Large intestine (tissue), 3 donors: ENCODE data around the gene NOSTRIN. TPM values are rescaled to one million over a fixed set of nuclear protein-coding genes. Genes with fewer than 3 reads are reported as not detected.

ENCODE experiments used
- DNase-seq, 2 donors: peaks; one replicate each; pipeline versions ENCODE4 v3.0.0 to v3.0.0-alpha.2; 2013
- H3K27ac ChIP-seq: one replicate; pipeline ENCODE4 v1.5.1; 2013; ENCODE audit warnings: low read length
- H3K27me3 ChIP-seq: 2 replicates; pipeline ENCODE4 v1.6.1; 2013; ENCODE audit warnings: low read length; ENCODE audit not compliant: control insufficient read depth, insufficient read depth
- H3K36me3 ChIP-seq: 2 replicates; pipeline ENCODE4 v1.6.1; 2013; ENCODE audit warnings: low read length; ENCODE audit not compliant: control insufficient read depth, insufficient read depth
- H3K4me1 ChIP-seq: one replicate; pipeline ENCODE4 v1.6.1; 2013; ENCODE audit warnings: low read length; ENCODE audit not compliant: control insufficient read depth, insufficient read depth
- H3K4me3 ChIP-seq: one replicate; pipeline ENCODE4 v1.5.1; 2013; ENCODE audit warnings: low read length
- H3K9me3 ChIP-seq: one replicate; pipeline ENCODE4 v1.6.1; 2013; ENCODE audit warnings: mild to moderate bottlenecking, low read depth, low read length, moderate library complexity; ENCODE audit not compliant: control insufficient read depth
- WGBS: methylation state at CpG from one replicate; pipeline ENCODE4 v1.1.5; 2013; ENCODE audit warnings: low lambda C conversion rate; ENCODE audit not compliant: insufficient coverage; 5-methylcytosine and 5-hydroxymethylcytosine counted together
- polyA plus RNA-seq: library from polyadenylated mRNA; unstranded; fragments of 120-200 nt; gene quantifications from one replicate; pipeline ENCODE4 v1.2.1, GENCODE V29; 2013

Gene NOSTRIN
- polyA plus RNA-seq, 1 donor = 52.7 TPM

DNA sequence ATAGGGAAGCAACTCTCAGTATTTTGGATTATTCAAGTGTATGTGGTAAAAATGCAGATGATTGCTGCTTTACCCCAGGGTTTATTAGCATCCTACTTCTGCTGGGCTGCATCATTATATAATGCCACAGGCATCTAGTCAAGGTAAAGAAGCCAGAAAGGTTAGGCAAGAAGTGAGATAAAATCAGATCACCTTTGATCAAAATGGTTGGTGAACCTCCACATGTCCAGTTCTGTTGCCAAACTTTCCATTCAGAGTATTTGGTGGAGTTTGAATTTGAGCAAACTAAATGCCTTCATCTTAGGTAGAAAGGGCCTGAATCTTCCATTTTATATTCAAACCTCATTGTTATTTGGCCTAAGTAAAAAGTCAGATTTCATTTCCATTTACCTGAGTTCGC lies 29.7 kb upstream of the NOSTRIN start:
- H3K36me3 ChIP-seq = peaks cover 16% of the 10 kb centered on the region
- H3K9me3 ChIP-seq = no peaks in the 10 kb centered on the region
- WGBS = 100% methylated on average over 1 of the region's 1 CpG
- H3K4me1 ChIP-seq = no peaks in the 10 kb centered on the region
- DNase-seq = no peak
- H3K4me3 ChIP-seq = no peak overlapping the region
- no peaks in the 10 kb centered on the region for H3K27me3 ChIP-seq
- no peak overlapping the region for H3K27ac ChIP-seq

DNA sequence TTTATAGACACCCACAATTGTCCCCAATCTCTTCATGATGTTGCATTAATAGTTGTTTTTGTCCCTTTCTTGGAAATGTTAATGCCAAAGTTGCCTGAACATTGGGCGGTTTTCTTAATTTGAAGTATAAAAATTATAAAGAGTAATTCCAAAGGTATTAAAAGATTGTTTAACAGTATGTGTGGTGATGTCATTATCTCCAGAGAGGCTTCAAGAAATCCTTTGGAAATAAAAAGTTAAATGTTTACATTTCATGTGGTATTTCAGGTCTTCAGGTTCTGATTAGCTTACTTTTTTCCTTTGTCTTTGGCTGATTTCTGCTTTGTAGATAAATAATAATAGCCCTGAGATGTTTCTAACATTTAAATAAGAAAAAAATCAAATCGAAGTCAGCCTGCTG lies 29.3 kb upstream of the NOSTRIN start:
- Histone ChIP-seq H3K4me3 (no peak overlapping the region), H3K9me3 (no peaks in the 10 kb centered on the region), H3K27me3 (no peaks in the 10 kb centered on the region), H3K36me3 (peaks cover 15% of the 10 kb centered on the region), H3K4me1 (no peaks in the 10 kb centered on the region), H3K27ac (no peak overlapping the region)
- no peak for DNase-seq
- 100% methylated on average over 1 of the region's 2 CpGs for WGBS

DNA sequence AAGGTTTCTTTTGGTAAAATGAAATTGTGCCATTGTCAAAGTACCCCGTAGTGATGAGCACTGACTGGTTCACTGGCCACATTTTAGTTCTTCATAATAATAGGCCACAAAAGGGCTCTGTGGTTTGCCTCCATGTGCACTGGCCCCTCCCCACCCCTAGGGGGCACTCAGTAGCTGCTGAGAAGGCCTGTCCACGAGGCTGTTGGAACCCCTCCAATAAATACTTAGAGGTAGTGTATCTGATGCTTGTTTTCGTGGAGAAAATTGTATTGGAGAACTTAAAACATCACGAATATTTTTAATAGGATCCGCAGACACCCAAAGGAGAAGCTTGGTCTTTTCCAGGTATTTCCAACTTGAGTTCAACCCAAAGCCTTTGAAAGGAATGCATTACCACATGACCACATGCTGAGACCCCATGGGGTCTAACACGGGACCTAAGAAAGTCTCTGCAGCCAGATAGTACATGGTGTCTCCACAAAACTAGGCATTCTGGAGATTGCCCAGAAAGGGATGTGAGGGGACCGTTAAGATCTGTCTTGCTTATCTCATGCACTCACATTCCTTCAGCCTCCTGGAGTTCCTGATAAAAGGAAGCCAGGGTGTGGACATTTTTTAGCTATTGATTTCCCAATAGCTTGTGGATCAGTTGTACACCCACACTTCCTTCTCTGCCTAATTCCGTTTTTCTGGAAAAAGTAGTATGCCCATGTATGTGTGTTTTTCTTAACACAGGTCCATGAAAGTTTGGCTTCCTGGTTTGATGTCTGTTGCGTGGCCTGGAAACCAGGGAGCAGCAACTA lies 28.5 kb upstream of the NOSTRIN start:
- no peak overlapping the region for H3K27ac ChIP-seq
- WGBS = 93% methylated on average over 2 of the region's 9 CpGs
- H3K9me3 ChIP-seq = no peaks in the 10 kb centered on the region
- H3K4me3 ChIP-seq = no peak overlapping the region
- peaks cover 12% of the 10 kb centered on the region for H3K36me3 ChIP-seq
- H3K27me3 ChIP-seq = no peaks in the 10 kb centered on the region
- H3K4me1 ChIP-seq = no peaks in the 10 kb centered on the region
- DNase-seq = peak in 1 of 2 donors; percentile 35

- no peaks in the 10 kb centered on the region for H3K4me1 ChIP-seq
- peaks cover 4% of the 10 kb centered on the region for H3K36me3 ChIP-seq
- no peak for DNase-seq
- H3K27me3 ChIP-seq = no peaks in the 10 kb centered on the region
- H3K27ac ChIP-seq = no peak overlapping the region
- no peak overlapping the region for H3K4me3 ChIP-seq
- WGBS = no CpG with 5 or more reads among the region's 1 CpG
- no peaks in the 10 kb centered on the region for H3K9me3 ChIP-seq
Measured at GRCh38 chr2:168775837-168776236, 26.6 kb upstream of the NOSTRIN start.

DNA sequence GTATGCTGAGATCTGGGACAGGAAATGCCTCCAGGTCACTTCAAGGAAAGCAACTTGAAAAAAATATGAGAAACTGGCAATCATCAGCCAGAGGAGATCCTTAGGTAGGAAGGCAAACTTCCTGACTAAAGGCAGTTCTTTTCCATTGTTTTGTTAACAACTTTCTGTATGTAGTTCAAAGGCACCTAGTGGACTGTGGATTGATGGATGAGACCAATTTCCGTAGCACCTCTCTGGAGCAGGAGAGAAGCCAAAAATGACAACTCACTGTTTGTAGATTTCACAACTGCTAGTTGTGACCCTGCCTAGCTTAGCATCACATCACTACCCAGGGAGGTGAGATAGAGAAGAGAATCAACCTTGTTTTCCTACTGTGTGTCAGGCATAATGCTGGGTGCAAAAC lies 21.8 kb upstream of the NOSTRIN start:
- no peak overlapping the region for H3K27ac ChIP-seq
- DNase-seq = no peak
- H3K36me3 ChIP-seq = no peaks in the 10 kb centered on the region
- H3K4me3 ChIP-seq = no peak overlapping the region
- no peaks in the 10 kb centered on the region for H3K9me3 ChIP-seq
- H3K4me1 ChIP-seq = no peaks in the 10 kb centered on the region
- WGBS = no CpG with 5 or more reads among the region's 1 CpG
- H3K27me3 ChIP-seq = no peaks in the 10 kb centered on the region

DNA sequence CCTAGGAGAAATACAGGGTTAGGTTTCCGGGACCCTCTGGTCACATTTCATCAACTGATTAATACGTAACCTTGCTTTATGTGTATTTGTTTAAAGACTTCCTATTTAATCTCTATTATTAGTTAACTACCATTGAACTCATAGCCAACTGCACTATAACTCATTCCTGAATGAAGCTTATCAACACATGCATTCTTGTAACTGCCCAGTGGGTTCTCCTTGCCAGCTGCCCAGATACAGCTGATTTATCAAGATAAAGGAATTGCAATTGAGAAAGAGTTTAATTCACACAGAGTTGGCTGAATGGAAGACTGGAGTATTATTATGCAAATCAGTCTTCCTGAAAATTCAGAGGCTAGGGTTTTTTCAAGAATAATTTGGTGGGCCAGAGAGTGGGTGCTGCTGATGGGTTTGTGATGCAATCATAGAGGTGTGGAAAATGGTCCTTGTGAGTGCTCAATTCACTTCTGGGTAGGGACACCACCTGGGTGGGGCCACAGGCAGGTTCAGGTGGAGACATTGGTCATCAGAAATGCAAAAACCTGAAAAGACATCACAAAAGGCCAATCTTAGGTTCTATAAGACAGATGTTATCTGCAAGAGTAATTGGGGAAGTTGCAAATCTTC lies 21.1 kb upstream of the NOSTRIN start:
- no peak overlapping the region for H3K4me3 ChIP-seq
- H3K27me3 ChIP-seq = no peaks in the 10 kb centered on the region
- no peak for DNase-seq
- H3K4me1 ChIP-seq = no peaks in the 10 kb centered on the region
- no peak overlapping the region for H3K27ac ChIP-seq
- WGBS = 100% methylated on average over 1 of the region's 2 CpGs
- H3K36me3 ChIP-seq = no peaks in the 10 kb centered on the region
- no peaks in the 10 kb centered on the region for H3K9me3 ChIP-seq

- Histone ChIP-seq H3K4me3 (no peak overlapping the region), H3K9me3 (no peaks in the 10 kb centered on the region), H3K27me3 (no peaks in the 10 kb centered on the region), H3K4me1 (no peaks in the 10 kb centered on the region), H3K27ac (no peak overlapping the region), H3K36me3 (no peaks in the 10 kb centered on the region)
- WGBS = 93% methylated on average over 3 of the region's 4 CpGs
- DNase-seq = no peak
Measured at GRCh38 chr2:168782271-168782670, 20.2 kb upstream of the NOSTRIN start.

DNA sequence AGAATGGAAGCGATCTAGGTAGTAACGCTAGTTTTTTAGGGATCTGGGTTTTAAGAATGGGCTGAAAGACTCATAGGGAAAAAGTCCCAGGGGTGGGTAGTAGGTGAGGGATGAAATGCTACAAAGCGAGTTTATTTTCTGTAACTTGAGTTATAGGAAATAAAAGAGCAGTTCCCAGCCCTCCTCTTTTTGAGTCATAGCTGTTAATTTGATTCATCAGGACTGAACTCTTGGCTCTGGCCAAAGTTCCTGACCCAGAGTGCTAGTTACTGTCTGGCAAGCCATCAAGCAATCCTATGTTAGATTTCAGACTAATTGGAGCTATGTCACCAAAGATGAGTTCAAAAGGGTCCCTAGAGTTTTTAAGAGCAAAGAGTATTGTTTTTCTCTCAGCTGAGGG lies 17.4 kb upstream of the NOSTRIN start:
- no peaks in the 10 kb centered on the region for H3K36me3 ChIP-seq
- 100% methylated on average over 1 of the region's 3 CpGs for WGBS
- H3K4me3 ChIP-seq = no peak overlapping the region
- peak in 1 of 2 donors; percentile 45 for DNase-seq
- no peaks in the 10 kb centered on the region for H3K9me3 ChIP-seq
- no peaks in the 10 kb centered on the region for H3K27me3 ChIP-seq
- no peak overlapping the region for H3K27ac ChIP-seq
- no peaks in the 10 kb centered on the region for H3K4me1 ChIP-seq

GRCh38 chr2:168787098-168787781 lies 15.2 kb upstream of the NOSTRIN start:
- Histone ChIP-seq H3K27ac (no peak overlapping the region), H3K9me3 (no peaks in the 10 kb centered on the region), H3K4me1 (no peaks in the 10 kb centered on the region), H3K36me3 (no peaks in the 10 kb centered on the region), H3K4me3 (no peak overlapping the region), H3K27me3 (no peaks in the 10 kb centered on the region)
- no peak for DNase-seq
- WGBS = 100% methylated on average over 1 of the region's 3 CpGs

DNA sequence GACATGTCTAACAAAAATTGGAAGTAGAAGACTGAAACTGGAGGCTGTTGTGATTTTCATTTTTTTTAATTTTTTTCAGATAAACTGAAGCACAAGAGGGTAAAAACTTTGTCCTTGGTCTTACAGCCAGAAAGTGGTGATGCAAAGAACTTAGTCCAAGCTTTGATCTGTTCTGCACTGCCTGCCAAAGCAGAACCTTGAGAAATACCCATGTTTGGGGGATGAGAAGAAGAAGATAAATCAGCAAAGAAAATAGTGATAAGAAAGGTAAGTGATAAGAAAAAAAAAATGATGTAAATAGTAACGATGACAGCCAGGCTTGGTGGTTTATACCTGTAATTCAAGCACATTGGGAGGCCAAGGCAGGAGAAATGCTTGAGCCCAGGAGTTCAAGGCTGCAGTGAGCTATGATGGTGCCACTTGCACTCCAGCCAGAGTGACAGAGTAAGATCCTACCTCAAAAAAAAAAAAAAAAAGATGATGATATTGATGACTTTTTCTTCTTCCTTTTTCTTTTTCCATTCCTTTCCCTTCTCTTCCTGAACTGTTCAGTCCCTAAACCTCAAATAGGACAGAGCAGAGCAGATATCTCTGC lies 14.6 kb upstream of the NOSTRIN start:
- no peaks in the 10 kb centered on the region for H3K9me3 ChIP-seq
- H3K36me3 ChIP-seq = no peaks in the 10 kb centered on the region
- DNase-seq = no peak
- no peak overlapping the region for H3K27ac ChIP-seq
- H3K4me3 ChIP-seq = no peak overlapping the region
- H3K4me1 ChIP-seq = no peaks in the 10 kb centered on the region
- no CpG with 5 or more reads among the region's 1 CpG for WGBS
- H3K27me3 ChIP-seq = no peaks in the 10 kb centered on the region
